ENCODE results near the gene CACNG6. TPM values are rescaled to one million over a fixed set of nuclear protein-coding genes. Genes with fewer than 3 reads are reported as not detected.
"Not testable (repeated sequence)": the region's sequence is repeated elsewhere in the genome, so short reads cannot be mapped to it uniquely, and the experiment has no call there.

CACNG6 gene
- total RNA-seq, 1 donor from 2014 or later: 0.21 TPM

DNA sequence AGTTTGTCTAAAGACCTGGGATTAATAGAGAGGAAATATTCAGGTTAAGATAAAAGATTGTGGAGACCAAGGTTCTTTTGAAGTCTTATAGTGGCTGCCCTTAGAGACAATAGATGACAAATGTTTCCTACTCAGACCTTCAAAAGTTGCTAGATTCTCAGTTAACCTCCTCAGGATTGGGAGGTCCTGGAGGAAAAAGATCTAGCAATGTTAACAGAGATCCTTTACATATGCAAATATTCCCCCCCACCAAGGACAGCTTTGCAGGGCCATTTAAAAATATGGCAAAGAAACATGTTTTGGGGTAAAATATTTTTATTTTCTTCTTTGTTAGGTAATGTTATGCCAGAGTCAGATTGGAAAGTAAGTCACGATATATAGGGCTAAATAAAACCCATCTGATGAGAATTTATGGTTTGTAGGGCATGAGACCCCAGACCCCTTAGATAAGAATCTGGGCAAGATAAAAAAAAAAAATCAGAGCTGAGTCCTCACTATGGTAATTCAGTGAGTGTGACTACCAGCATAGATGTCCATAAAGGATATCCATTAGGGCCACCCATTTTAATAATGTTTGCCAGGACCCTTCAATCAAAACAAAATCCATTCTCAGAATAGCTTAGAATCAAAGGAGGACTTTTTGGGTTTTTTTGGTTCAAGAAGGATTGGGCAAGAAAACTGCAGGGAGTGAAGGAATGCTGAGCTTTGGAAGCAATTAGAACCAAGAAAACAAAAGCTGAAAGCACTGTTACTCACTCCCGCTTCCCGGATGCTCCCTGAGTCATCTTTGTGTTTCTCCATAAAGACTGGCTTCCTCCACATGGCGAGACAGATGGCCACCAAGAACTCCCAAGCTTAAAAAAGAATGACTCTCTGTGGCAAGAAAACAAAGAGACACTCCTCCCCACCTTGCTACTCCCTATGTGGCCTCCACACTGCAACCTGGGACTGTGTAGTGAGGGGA lies 44.1 kb downstream of the CACNG6 start:
- no peaks in the 10 kb centered on the region for H3K36me3 Mint-ChIP-seq (ENCODE audit: low read depth, unreplicated experiment)
- no peaks in the 10 kb centered on the region for H3K27me3 Mint-ChIP-seq (ENCODE audit: unreplicated experiment)
- TF ChIP-seq, protein P1, sequence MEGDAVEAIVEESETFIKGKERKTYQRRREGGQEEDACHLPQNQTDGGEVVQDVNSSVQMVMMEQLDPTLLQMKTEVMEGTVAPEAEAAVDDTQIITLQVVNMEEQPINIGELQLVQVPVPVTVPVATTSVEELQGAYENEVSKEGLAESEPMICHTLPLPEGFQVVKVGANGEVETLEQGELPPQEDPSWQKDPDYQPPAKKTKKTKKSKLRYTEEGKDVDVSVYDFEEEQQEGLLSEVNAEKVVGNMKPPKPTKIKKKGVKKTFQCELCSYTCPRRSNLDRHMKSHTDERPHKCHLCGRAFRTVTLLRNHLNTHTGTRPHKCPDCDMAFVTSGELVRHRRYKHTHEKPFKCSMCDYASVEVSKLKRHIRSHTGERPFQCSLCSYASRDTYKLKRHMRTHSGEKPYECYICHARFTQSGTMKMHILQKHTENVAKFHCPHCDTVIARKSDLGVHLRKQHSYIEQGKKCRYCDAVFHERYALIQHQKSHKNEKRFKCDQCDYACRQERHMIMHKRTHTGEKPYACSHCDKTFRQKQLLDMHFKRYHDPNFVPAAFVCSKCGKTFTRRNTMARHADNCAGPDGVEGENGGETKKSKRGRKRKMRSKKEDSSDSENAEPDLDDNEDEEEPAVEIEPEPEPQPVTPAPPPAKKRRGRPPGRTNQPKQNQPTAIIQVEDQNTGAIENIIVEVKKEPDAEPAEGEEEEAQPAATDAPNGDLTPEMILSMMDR (IDR thresholded peaks at IDR 0.05; ENCODE audit: unreplicated experiment): no peak
- H3K4me3 Mint-ChIP-seq (ENCODE audit: unreplicated experiment): no peak overlapping the region
- DNase-seq (ENCODE audit: low spot score): no peak
- H3K9me3 Mint-ChIP-seq (ENCODE audit: unreplicated experiment): no peaks in the 10 kb centered on the region
- H3K4me1 Mint-ChIP-seq (ENCODE audit: unreplicated experiment): peaks cover 12% of the 10 kb centered on the region
- no peak overlapping the region for H3K27ac Mint-ChIP-seq (ENCODE audit: unreplicated experiment)

- not testable (repeated sequence) for H3K9me3 Mint-ChIP-seq (ENCODE audit: unreplicated experiment); H3K4me3 Mint-ChIP-seq (ENCODE audit: unreplicated experiment); H3K27ac Mint-ChIP-seq (ENCODE audit: unreplicated experiment); H3K27me3 Mint-ChIP-seq (ENCODE audit: unreplicated experiment); H3K36me3 Mint-ChIP-seq (ENCODE audit: low read depth, unreplicated experiment); DNase-seq (ENCODE audit: low spot score)
- peaks cover 16% of the 10 kb centered on the region for H3K4me1 Mint-ChIP-seq (ENCODE audit: unreplicated experiment)
Observed at GRCh38 chr19:54036542-54036941, 45.1 kb downstream of the CACNG6 start.

GRCh38 chr19:54040003-54040402 lies 48.6 kb downstream of the CACNG6 start:
- Mint-ChIP-seq H3K4me3 (ENCODE audit: unreplicated experiment) (no peak overlapping the region), H3K9me3 (ENCODE audit: unreplicated experiment) (no peaks in the 10 kb centered on the region), H3K4me1 (ENCODE audit: unreplicated experiment) (peaks cover 16% of the 10 kb centered on the region), H3K36me3 (ENCODE audit: low read depth, unreplicated experiment) (no peaks in the 10 kb centered on the region), H3K27ac (ENCODE audit: unreplicated experiment) (no peak overlapping the region), H3K27me3 (ENCODE audit: unreplicated experiment) (no peaks in the 10 kb centered on the region)
- TF ChIP-seq, protein P1 (IDR thresholded peaks at IDR 0.05; ENCODE audit: unreplicated experiment): no peak
- no peak for DNase-seq (ENCODE audit: low spot score)

DNA sequence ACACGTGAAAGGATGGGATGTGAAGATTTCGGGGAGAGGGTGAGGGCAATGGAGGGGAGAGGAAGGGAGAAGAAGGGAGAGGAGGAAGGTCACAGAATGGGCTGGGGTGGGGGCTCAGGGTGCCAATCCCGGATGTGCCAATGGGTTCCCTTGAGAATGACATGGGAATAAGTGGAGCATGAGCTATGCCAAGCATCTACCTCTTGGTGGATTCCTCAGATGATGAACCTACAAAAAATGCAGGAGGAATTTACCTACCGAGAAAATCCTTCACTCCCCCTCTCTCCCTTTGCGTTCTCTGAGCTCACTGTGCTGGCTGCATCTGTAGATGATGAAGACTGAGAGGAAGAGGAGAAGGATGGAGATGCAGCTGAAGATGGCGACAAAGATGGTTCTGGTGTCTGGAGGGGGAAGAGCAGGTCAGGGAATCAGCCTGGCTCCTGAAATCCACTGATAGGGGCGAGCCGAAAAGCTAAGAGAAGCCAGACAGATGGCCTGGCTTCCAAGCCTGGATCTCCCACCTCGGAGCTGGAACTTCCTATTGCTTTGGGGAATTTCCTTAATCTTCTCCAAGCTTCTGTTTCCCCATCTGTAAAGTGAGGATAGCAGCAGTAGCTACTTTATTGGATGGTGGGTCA lies 50.7 kb downstream of the CACNG6 start:
- H3K27ac Mint-ChIP-seq (ENCODE audit: unreplicated experiment): no peak overlapping the region

DNA sequence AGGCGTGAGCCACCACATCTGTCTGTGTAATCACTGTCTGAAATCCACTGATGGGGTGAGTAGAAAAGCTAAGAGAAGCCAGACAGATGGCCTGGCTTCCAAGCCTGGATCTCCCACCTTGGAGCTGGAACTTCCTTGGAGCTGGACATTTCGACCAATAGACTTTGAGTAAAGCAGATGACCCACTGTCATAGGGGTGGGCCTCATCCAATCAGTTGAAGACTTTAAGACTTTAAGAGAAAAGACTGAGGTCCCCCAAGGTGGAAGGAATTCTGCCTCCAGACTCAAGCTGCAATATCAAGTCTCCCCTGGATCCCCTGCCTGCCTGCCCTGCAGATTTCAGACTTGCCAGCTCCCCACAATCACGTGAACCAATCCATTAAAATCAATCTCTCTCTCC lies 51.6 kb downstream of the CACNG6 start:
- H3K4me1 Mint-ChIP-seq (ENCODE audit: unreplicated experiment): peaks cover 12% of the 10 kb centered on the region
- no peaks in the 10 kb centered on the region for H3K36me3 Mint-ChIP-seq (ENCODE audit: low read depth, unreplicated experiment)
- H3K27ac Mint-ChIP-seq (ENCODE audit: unreplicated experiment): peak overlapping the region; percentile 6
- TF ChIP-seq, protein P1 (IDR thresholded peaks at IDR 0.05; ENCODE audit: unreplicated experiment): no peak
- DNase-seq (ENCODE audit: low spot score): no peak
- H3K4me3 Mint-ChIP-seq (ENCODE audit: unreplicated experiment): no peak overlapping the region
- no peaks in the 10 kb centered on the region for H3K9me3 Mint-ChIP-seq (ENCODE audit: unreplicated experiment)
- no peaks in the 10 kb centered on the region for H3K27me3 Mint-ChIP-seq (ENCODE audit: unreplicated experiment)

More for the DNA sequence above, 50.7 kb downstream of the CACNG6 start:
- Mint-ChIP-seq H3K4me1 (ENCODE audit: unreplicated experiment) (peaks cover 12% of the 10 kb centered on the region), H3K9me3 (ENCODE audit: unreplicated experiment) (no peaks in the 10 kb centered on the region), H3K27me3 (ENCODE audit: unreplicated experiment) (no peaks in the 10 kb centered on the region), H3K36me3 (ENCODE audit: low read depth, unreplicated experiment) (no peaks in the 10 kb centered on the region), H3K4me3 (ENCODE audit: unreplicated experiment) (no peak overlapping the region)
- TF ChIP-seq, protein P1 (IDR thresholded peaks at IDR 0.05; ENCODE audit: unreplicated experiment): no peak
- DNase-seq (ENCODE audit: low spot score): no peak

Data from endothelial cell (in vitro differentiated cells).